B cell (primary cell): ENCODE data around the gene PELI2. TPM values are rescaled to one million over a fixed set of nuclear protein-coding genes. Genes with fewer than 3 reads are reported as not detected.

Experiments used
- ATAC-seq: fragments of 200-7000 bp; cut with Tn5 transposase; one replicate; pipeline ENCODE4 v1.10.0; 2021; ENCODE audit warnings: low read depth, mild to moderate bottlenecking, moderate number of reproducible peaks, moderate library complexity
- CTCF ChIA-PET: fragments of 350-600 bp; sonication (Branson Sonifier 250); formaldehyde crosslinking; loops from one replicate; lab custom pipeline; 2021; ENCODE audit warnings: antibody characterized with exemption, inconsistent platforms; lab: Charles Lee
- POLR2A ChIA-PET: fragments of 350-600 bp; sonication (Branson Sonifier 250); formaldehyde crosslinking; loops from one replicate; lab custom pipeline; 2021; ENCODE audit warnings: antibody characterized with exemption; lab: Charles Lee
- DNase-seq: peaks from one replicate; pipeline ENCODE4 v3.0.0; 2013
- H2AFZ ChIP-seq: 2 replicates; pipeline ENCODE4 v1.6.1; 2012; ENCODE audit warnings: mild to moderate bottlenecking, low read depth, low read length; ENCODE audit not compliant: insufficient read depth, poor library complexity, severe bottlenecking
- H3K27ac ChIP-seq, 2 donors: 1 replicate in 1 of 2; 2 replicates in 1 of 2; pipeline ENCODE4 v1.5.1; 2012 to 2013; ENCODE audit warnings: low read length in 2 of 2, mild to moderate bottlenecking in 2 of 2, moderate library complexity in 1 of 2
- H3K27me3 ChIP-seq, 4 experiments: fragments of 200-600 bp in 1 of 4; sonication (generic) in 1 of 4; replicated peaks in 1 of 4; 1 replicate in 2 of 4; 2 replicates in 2 of 4; pipeline versions ENCODE4 v1.6.1 to v1.7.0; 2013 to 2016; ENCODE audit warnings: low read length in 3 of 4, mild to moderate bottlenecking in 2 of 4, mixed read lengths in 1 of 4, moderate library complexity in 1 of 4; ENCODE audit not compliant: insufficient read depth in 4 of 4, control insufficient read depth in 3 of 4; ENCODE audit errors: control extremely low read depth in 1 of 4
- H3K36me3 ChIP-seq, 2 experiments: replicated peaks in 1 of 2; 1 replicate in 1 of 2; 2 replicates in 1 of 2; pipeline versions ENCODE4 v1.6.1 to v1.7.1; 2013; ENCODE audit warnings: low read length in 1 of 2; ENCODE audit not compliant: insufficient read depth in 2 of 2, control insufficient read depth in 1 of 2; ENCODE audit errors: control extremely low read depth in 1 of 2, extremely low read depth in 1 of 2
- H3K4me1 ChIP-seq, 2 donors: fragments of 200-600 bp in 1 of 2; sonication (generic) in 1 of 2; 1 replicate in 1 of 2; 2 replicates in 1 of 2; pipeline versions ENCODE4 v1.5.1 to v1.6.1; 2013 to 2017; ENCODE audit warnings: low read length in 2 of 2; ENCODE audit not compliant: control insufficient read depth in 2 of 2, insufficient read depth in 2 of 2
- H3K4me2 ChIP-seq: replicated peaks from 2 replicates; pipeline ENCODE3; 2012; ENCODE audit warnings: mild to moderate bottlenecking, low read depth, low read length; ENCODE audit not compliant: poor library complexity, severe bottlenecking
- H3K4me3 ChIP-seq, 5 experiments: fragments of 200-600 bp in 1 of 5; sonication (generic) in 1 of 5; 1 replicate in 3 of 5; 2 replicates in 2 of 5; pipeline versions ENCODE4 v1.5.1 to v1.7.0; 2011 to 2016; ENCODE audit warnings: low read length in 4 of 5, mild to moderate bottlenecking in 4 of 5, low read depth in 2 of 5, control low read depth in 1 of 5, moderate library complexity in 1 of 5; ENCODE audit not compliant: insufficient read depth in 1 of 5; ENCODE audit errors: control extremely low read depth in 1 of 5, extremely low read depth in 1 of 5
- H3K79me2 ChIP-seq: fragments of 200-600 bp; sonication (generic); one replicate; pipeline ENCODE4 v1.6.0; 2016; ENCODE audit warnings: low read length; ENCODE audit not compliant: control insufficient read depth, insufficient read depth
- H3K9ac ChIP-seq: fragments of 200-600 bp; sonication (generic); 2 replicates; pipeline ENCODE4 v1.6.1; 2017; ENCODE audit warnings: mild to moderate bottlenecking, low read length, moderate library complexity
- H3K9me3 ChIP-seq, 3 donors: one replicate each; pipeline versions ENCODE4 v1.6.1 to v1.7.1; 2013; ENCODE audit warnings: low read length in 2 of 3; ENCODE audit not compliant: control insufficient read depth in 2 of 3, insufficient read depth in 1 of 3; ENCODE audit errors: control extremely low read depth in 1 of 3
- H4K20me1 ChIP-seq: 2 replicates; pipeline ENCODE4 v1.6.0; 2012; ENCODE audit warnings: mild to moderate bottlenecking, low read length; ENCODE audit not compliant: insufficient read depth, control insufficient read depth, poor library complexity, severe bottlenecking
- H3K27ac Mint-ChIP-seq: one replicate; pipeline ENCODE4 v1.8.0; 2021; ENCODE audit warnings: mixed read lengths
- H3K27me3 Mint-ChIP-seq: one replicate; pipeline ENCODE4 v1.8.0; 2021; ENCODE audit warnings: mixed read lengths
- H3K4me1 Mint-ChIP-seq: one replicate; pipeline ENCODE4 v1.8.0; 2021; ENCODE audit warnings: mixed read lengths
- H3K4me3 Mint-ChIP-seq: one replicate; pipeline ENCODE4 v1.8.0; 2021; ENCODE audit warnings: mixed read lengths
- H3K9me3 Mint-ChIP-seq: one replicate; pipeline ENCODE4 v1.8.0; 2022; ENCODE audit warnings: mixed read lengths; ENCODE audit not compliant: insufficient read depth
- CTCF ChIP-seq: fragments of 200-600 bp; IDR thresholded peaks from one replicate; pipeline ENCODE4 v1.8.0; 2022; ENCODE audit warnings: antibody characterized with exemption, mild to moderate bottlenecking
- EZH2 ChIP-seq: IDR thresholded peaks from 2 replicates; pipeline ENCODE4 v1.6.1; 2012; ENCODE audit warnings: borderline replicate concordance, low read depth, mild to moderate bottlenecking, moderate library complexity, low read length; ENCODE audit not compliant: insufficient read depth, poor library complexity, severe bottlenecking
- WGBS: methylation state at CpG from one replicate; pipeline ENCODE4 v1.1.5; 2013; ENCODE audit warnings: missing lambda C conversion rate; ENCODE audit not compliant: insufficient coverage; 5-methylcytosine and 5-hydroxymethylcytosine counted together
- intact Hi-C: fragments of 100-400 bp; cut with micrococcal nuclease; formaldehyde crosslinking; loops from one replicate; pipeline ENCODE4 v1.10.0; 2022
- polyA plus RNA-seq: library from polyadenylated mRNA; depleted of rRNA; stranded (reverse); fragments of >200 nt; gene quantifications from 2 replicates; pipeline ENCODE4 v1.2.3, GENCODE V29; 2012
- total RNA-seq, 2 donors: library from RNA; stranded (reverse); fragments of 120-200 nt in 1 of 2; gene quantifications; 1 replicate in 1 of 2; 2 replicates in 1 of 2; pipeline versions ENCODE4 v1.2.3 to v1.2.4, GENCODE V29; 2013 to 2022

The PELI2 gene
- total and polyA plus RNA-seq, 2 donors (not counting 1 experiment from before 2014, with no cell fraction given): 5.7 to 13.4 TPM

DNA sequence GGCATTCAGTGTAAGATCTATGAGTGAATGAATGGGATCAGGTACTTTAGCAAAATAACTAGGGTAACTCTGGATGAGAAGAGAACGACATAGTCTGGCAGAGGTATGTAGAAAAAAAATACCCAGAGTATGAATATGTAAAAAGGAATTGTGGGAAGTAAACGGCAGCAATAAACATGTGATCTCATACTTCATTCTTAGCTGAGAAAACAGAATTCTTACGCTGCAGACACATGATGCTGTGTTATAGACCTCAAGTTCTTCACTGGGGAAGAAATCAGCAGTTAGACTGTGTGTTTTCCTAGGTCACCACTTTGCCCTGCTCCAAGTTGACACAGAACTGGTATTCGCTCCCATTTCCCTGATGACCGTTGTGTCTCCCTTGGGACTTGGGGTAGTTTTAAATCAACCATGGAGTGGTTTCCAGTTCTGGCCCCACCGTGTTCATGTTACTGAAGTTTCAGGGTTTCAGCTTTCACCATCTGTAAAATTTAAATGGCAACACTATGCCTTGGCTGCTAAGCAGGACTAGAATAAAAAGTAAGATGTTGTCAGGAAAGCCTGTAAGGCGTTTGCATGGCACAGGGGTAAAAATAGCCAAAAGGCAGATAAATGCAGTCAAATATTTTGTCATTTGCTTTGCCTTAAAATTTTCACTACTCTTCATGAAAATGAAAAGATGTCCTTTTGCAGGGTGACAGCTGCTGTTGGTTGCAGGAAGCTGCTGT lies 223.7 kb downstream of the PELI2 start:
- Histone ChIP-seq H3K9ac (no peak overlapping the region), H3K4me3 (no peak overlapping the region), H2AFZ (no peak overlapping the region), H3K27ac (no peak overlapping the region), H3K79me2 (no peaks in the 10 kb centered on the region), H4K20me1 (no peaks in the 10 kb centered on the region), H3K27me3 (no peaks in the 10 kb centered on the region), H3K4me1 (no peaks in the 10 kb centered on the region), H3K36me3 (no peaks in the 10 kb centered on the region), H3K9me3 (no peaks in the 10 kb centered on the region), H3K4me2 (no peak overlapping the region)
- ChIA-PET CTCF (interaction anchor here (1.1 to 1.6 kb wide), 3 partner anchors 16 to 610 kb away, joined by 4 to 6 read pairs (median 4); no protein-coding TSS in a partner anchor), POLR2A (no interaction called here)
- no peak for ATAC-seq
- H3K27me3 Mint-ChIP-seq: no peaks in the 10 kb centered on the region
- no peak overlapping the region for H3K4me3 Mint-ChIP-seq
- H3K9me3 Mint-ChIP-seq: no peaks in the 10 kb centered on the region
- H3K4me1 Mint-ChIP-seq: peaks cover 14% of the 10 kb centered on the region
- TF ChIP-seq CTCF: no peak
- TF ChIP-seq EZH2: no peak
- no peak for DNase-seq
- H3K27ac Mint-ChIP-seq: no peak overlapping the region
- intact Hi-C loops: loop anchor here (5.0 kb wide), 1 partner anchor 500 kb away; no protein-coding TSS in a partner anchor
- WGBS: 39% methylated on average over 5 of the region's 7 CpGs

DNA sequence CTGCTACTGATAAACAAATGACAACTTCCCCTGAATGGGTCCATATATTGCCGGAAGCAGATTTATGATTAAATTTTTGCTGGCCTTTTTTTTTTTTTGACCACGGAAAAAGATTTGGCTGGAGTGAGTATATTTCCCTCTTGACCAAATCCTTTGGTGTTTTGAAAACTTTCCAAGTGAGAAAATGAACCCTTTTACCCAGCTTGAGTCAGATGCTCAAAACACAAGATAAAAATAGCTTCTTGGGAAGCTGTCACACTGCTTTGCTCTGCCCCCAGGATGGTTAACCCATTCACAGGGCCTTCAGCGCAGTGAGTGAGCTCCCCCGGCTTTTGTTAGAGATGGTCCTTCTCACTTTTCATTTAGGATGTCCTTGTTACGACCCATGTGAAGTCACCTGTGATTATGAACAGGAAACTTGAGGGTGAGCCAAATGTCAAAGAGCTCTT lies 224.3 kb downstream of the PELI2 start:
- no peaks in the 10 kb centered on the region for H3K27me3 ChIP-seq
- no peaks in the 10 kb centered on the region for H3K79me2 ChIP-seq
- Mint-ChIP-seq H3K9me3 (no peaks in the 10 kb centered on the region), H3K4me1 (peaks cover 14% of the 10 kb centered on the region), H3K4me3 (no peak overlapping the region), H3K27me3 (no peaks in the 10 kb centered on the region), H3K27ac (no peak overlapping the region)
- H3K4me2 ChIP-seq: no peak overlapping the region
- WGBS: 40% methylated on average over 1 of the region's 5 CpGs
- H3K4me1 ChIP-seq: no peaks in the 10 kb centered on the region
- no peak overlapping the region for H3K9ac ChIP-seq
- ATAC-seq (no peak), DNase-seq (no peak)
- H2AFZ ChIP-seq: no peak overlapping the region
- intact Hi-C loops: loop anchor here (5.0 kb wide), 1 partner anchor 500 kb away; no protein-coding TSS in a partner anchor
- H3K4me3 ChIP-seq: no peak overlapping the region
- CTCF ChIA-PET: interaction anchor here (1.1 to 1.6 kb wide), 3 partner anchors 17 to 611 kb away, joined by 4 to 6 read pairs (median 4); no protein-coding TSS in a partner anchor
- H3K27ac ChIP-seq: no peak overlapping the region
- POLR2A ChIA-PET: no interaction called here
- no peaks in the 10 kb centered on the region for H3K9me3 ChIP-seq
- TF ChIP-seq CTCF (no peak), EZH2 (no peak)
- H3K36me3 ChIP-seq: no peaks in the 10 kb centered on the region
- no peaks in the 10 kb centered on the region for H4K20me1 ChIP-seq
